ENCODE results near the gene PHF1. TPM values are rescaled to one million over a fixed set of nuclear protein-coding genes. Genes with fewer than 3 reads are reported as not detected.

PHF1 gene

GRCh38 chr6:33455051-33455450 is 44.2 kb downstream of the PHF1 start:
- Histone ChIP-seq H3K4me3 (ENCODE audit: low read length) (peak overlapping the region; percentile 87), H3K9ac (ENCODE audit: low read depth, low read length) (peak overlapping the region; percentile 90), H3K27me3 (ENCODE audit: control insufficient read depth, insufficient read depth, low read length) (no peaks in the 10 kb centered on the region), H3K4me2 (ENCODE audit: low read length) (peak overlapping the region; percentile 92), H3K4me1 (ENCODE audit: control insufficient read depth, insufficient read depth, low read length) (no peaks in the 10 kb centered on the region), H3K36me3 (ENCODE audit: insufficient read depth, low read length) (peaks cover 13% of the 10 kb centered on the region), H3K9me3 (replicated peaks; ENCODE audit: low read length) (no peaks in the 10 kb centered on the region)

DNA sequence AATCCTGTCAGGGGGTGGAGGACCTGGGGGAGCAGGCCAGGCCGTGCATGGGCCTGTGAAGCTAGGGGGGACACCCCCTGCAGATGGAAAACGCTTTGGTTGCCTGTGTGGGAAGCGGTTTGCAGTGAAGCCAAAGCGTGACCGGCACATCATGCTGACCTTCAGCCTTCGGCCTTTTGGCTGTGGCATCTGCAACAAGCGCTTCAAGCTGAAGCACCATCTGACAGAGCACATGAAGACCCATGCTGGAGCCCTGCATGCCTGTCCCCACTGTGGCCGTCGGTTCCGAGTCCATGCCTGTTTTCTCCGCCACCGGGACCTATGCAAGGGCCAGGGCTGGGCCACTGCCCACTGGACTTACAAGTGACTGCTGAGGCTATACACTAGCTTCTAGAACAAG is 45.3 kb downstream of the PHF1 start:
- Histone ChIP-seq H3K9ac (ENCODE audit: low read depth, low read length) (no peak overlapping the region), H3K27me3 (ENCODE audit: control insufficient read depth, insufficient read depth, low read length) (no peaks in the 10 kb centered on the region), H3K4me3 (ENCODE audit: low read length) (no peak overlapping the region), H3K4me2 (ENCODE audit: low read length) (no peak overlapping the region), H3K4me1 (ENCODE audit: control insufficient read depth, insufficient read depth, low read length) (no peaks in the 10 kb centered on the region), H3K36me3 (ENCODE audit: insufficient read depth, low read length) (peaks cover 13% of the 10 kb centered on the region), H3K9me3 (replicated peaks; ENCODE audit: low read length) (no peaks in the 10 kb centered on the region)

- H3K4me2 ChIP-seq (ENCODE audit: low read length): no peak overlapping the region
- no peaks in the 10 kb centered on the region for H3K4me1 ChIP-seq (ENCODE audit: control insufficient read depth, insufficient read depth, low read length)
- H3K9ac ChIP-seq (ENCODE audit: low read depth, low read length): no peak overlapping the region
- no peak overlapping the region for H3K4me3 ChIP-seq (ENCODE audit: low read length)
- peaks cover 13% of the 10 kb centered on the region for H3K36me3 ChIP-seq (ENCODE audit: insufficient read depth, low read length)
- peaks cover 6% of the 10 kb centered on the region for H3K27me3 ChIP-seq (ENCODE audit: control insufficient read depth, insufficient read depth, low read length)
- no peaks in the 10 kb centered on the region for H3K9me3 ChIP-seq (replicated peaks; ENCODE audit: low read length)
Observed at GRCh38 chr6:33458676-33459075, 47.9 kb downstream of the PHF1 start.

GRCh38 chr6:33459226-33459625 is 48.4 kb downstream of the PHF1 start:
- no peak overlapping the region for H3K4me3 ChIP-seq (ENCODE audit: low read length)
- H3K27me3 ChIP-seq (ENCODE audit: control insufficient read depth, insufficient read depth, low read length): peaks cover 8% of the 10 kb centered on the region
- no peaks in the 10 kb centered on the region for H3K9me3 ChIP-seq (replicated peaks; ENCODE audit: low read length)
- no peaks in the 10 kb centered on the region for H3K4me1 ChIP-seq (ENCODE audit: control insufficient read depth, insufficient read depth, low read length)
- H3K36me3 ChIP-seq (ENCODE audit: insufficient read depth, low read length): peaks cover 13% of the 10 kb centered on the region
- H3K9ac ChIP-seq (ENCODE audit: low read depth, low read length): no peak overlapping the region
- no peak overlapping the region for H3K4me2 ChIP-seq (ENCODE audit: low read length)

Small RNAs within 50 kb of the gene (small RNA-seq; reads per million reads assigned to genes)
- gene RPL35AP4: not detected
- gene ZBTB9: not detected

All from skeletal muscle satellite cell (primary cell).